Measurements from ENCODE around the gene KPTN. TPM values are rescaled to one million over a fixed set of nuclear protein-coding genes. Genes with fewer than 3 reads are reported as not detected.

The KPTN gene
- total and polyA plus RNA-seq, 2 of the 8 experiments (the other 6 are each of a cell fraction or from before 2014, with no cell fraction given), result 23.6 to 31.3 TPM

DNA sequence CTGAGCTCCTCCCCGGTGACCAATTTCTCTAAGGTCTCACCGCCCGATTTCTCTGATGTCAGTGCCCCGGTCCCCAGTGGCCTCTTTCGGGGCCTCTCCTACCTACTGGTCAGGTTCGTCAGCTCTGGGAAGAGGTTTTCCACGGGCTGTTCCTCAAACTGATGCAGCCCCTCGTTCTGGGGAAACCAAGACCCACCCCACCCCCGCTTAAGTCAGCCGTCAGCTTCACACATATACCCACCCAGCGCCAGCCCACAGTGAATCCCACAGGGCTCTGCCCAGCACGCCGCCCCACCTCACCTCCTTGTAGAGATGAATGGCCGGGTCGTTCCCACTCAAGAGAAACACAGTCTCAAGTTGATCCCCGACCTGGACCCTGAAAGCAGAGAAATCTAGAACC lies 3.4 kb downstream of the KPTN start (continued):
- TF ChIP-seq CBX5 (IDR thresholded peaks at IDR 0.05; ENCODE audit: low read depth, low read length) (no peak), TCF12 (IDR thresholded peaks at IDR 0.05; ENCODE audit: low read depth, low read length) (no peak), MAFK (IDR thresholded peaks at IDR 0.05; ENCODE audit: low read depth, low read length) (no peak), KDM5A (IDR thresholded peaks at IDR 0.05; ENCODE audit: low read length) (no peak), POLR2A (IDR thresholded peaks at IDR 0.05; ENCODE audit: control extremely low read depth in 1 of 2, low read depth in 2 of 2, low read length in 2 of 2) (no peak)
- TF ChIP-seq, protein P1, sequence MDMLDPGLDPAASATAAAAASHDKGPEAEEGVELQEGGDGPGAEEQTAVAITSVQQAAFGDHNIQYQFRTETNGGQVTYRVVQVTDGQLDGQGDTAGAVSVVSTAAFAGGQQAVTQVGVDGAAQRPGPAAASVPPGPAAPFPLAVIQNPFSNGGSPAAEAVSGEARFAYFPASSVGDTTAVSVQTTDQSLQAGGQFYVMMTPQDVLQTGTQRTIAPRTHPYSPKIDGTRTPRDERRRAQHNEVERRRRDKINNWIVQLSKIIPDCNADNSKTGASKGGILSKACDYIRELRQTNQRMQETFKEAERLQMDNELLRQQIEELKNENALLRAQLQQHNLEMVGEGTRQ (IDR thresholded peaks at IDR 0.05; ENCODE audit: low read length), result no peak
- TF ChIP-seq, protein P2, sequence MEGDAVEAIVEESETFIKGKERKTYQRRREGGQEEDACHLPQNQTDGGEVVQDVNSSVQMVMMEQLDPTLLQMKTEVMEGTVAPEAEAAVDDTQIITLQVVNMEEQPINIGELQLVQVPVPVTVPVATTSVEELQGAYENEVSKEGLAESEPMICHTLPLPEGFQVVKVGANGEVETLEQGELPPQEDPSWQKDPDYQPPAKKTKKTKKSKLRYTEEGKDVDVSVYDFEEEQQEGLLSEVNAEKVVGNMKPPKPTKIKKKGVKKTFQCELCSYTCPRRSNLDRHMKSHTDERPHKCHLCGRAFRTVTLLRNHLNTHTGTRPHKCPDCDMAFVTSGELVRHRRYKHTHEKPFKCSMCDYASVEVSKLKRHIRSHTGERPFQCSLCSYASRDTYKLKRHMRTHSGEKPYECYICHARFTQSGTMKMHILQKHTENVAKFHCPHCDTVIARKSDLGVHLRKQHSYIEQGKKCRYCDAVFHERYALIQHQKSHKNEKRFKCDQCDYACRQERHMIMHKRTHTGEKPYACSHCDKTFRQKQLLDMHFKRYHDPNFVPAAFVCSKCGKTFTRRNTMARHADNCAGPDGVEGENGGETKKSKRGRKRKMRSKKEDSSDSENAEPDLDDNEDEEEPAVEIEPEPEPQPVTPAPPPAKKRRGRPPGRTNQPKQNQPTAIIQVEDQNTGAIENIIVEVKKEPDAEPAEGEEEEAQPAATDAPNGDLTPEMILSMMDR (IDR thresholded peaks at IDR 0.05; ENCODE audit: control extremely low read depth in 1 of 3, insufficient read depth in 1 of 3, low read depth in 1 of 3, low read length in 3 of 3), result no peak

Data from H1 (cell line).